Stimulated activated CD4-positive, alpha-beta T cell treated with anti-CD3 and anti-CD28 coated beads, TNF-alpha, amount 100 ng/mL, for 1 hour (primary cell): Measurements from ENCODE around the gene TMEM17.

Source experiments
- DNase-seq, 3 donors: peaks; one replicate each; pipeline ENCODE4 v3.0.0-alpha.2; 2020; ENCODE audit warnings: low read depth in 3 of 3, low spot score in 1 of 3

Gene TMEM17

DNA sequence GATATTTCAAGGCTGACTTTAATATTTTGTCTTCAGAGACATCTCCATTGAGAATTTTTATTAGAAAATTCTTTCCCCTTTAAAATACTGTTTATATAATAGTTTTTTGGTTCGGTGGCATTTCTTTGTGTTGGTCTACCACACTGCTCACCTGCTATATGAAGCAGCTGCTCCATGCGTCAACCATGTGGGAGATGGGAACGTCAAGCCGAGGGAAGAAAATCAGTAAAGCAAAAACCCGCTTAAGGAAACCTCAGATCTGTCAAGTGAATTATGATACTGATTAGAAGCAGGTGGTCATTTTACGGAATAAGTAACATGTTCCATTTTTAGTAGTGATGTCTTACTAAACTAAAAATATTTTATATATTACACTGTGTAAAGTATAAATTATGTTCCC lies 5.6 kb upstream of the TMEM17 start:
- DNase-seq, result no peak

DNA sequence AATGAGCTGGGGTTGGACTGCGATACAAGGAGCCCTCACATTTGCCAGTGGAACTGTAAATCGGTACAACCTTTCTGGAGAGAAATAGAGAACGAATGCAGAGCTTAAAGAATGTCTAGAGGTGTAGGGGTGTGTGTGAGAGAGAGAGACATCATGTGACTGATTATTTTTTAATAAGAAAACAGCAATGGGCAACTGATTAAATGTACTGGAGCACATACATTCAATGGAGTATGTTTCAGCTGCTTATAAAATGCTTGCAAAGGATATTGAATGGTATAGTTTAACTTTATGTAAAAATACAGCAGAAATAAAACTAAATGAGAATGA lies 391 bp upstream of the TMEM17 start:
- DNase-seq, result no peak

DNA sequence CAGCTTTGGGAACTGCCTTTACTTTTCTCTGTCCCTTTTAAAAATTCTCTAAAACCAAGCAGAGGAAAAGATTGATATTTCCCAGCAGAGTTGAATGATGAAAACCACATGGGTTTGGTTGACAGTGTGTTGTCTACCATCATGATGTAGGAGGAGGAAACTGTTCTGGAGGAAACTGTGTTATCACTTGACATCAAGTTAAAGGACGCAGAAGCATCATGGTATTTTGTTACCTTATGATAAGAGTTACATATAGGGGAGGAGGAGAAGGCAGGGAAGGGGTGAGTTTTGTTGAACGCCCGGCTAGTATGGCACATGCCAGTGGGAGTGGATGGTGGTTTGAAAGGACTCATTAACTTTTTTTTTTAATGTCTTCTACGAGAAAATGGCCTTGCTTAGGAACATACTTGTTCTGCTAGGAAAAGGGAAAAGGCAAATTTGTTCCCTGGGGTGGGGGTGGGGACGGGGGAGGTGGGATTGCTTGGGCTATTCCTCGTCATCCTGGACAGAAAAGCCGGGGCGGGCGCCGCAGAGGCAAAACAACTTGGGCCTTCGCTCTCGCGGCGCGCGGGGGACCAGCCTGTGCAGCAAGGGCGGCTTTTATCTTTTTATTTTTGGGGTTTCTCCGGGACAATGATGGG lies 766 bp downstream of the TMEM17 start:
- DNase-seq, result no peak

DNA sequence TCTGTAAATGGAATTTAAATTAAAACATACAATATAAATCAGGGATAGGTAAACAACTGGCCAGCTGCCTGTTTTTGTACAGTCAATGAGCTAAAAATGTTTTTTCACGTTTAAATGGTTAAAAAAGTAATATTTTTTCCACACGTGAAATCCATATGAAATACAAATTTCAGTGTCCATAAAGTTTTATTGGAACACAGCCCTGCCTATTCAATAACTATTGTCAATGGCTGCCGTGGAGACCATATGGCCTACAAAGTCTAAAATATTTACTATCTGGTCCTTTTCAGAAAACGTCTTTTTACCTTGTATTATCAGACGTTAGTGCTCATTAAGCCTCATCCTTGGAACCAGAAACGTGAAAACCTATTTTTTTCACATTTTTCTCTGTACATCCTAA lies 1.3 kb downstream of the TMEM17 start:
- no peak for DNase-seq

DNA sequence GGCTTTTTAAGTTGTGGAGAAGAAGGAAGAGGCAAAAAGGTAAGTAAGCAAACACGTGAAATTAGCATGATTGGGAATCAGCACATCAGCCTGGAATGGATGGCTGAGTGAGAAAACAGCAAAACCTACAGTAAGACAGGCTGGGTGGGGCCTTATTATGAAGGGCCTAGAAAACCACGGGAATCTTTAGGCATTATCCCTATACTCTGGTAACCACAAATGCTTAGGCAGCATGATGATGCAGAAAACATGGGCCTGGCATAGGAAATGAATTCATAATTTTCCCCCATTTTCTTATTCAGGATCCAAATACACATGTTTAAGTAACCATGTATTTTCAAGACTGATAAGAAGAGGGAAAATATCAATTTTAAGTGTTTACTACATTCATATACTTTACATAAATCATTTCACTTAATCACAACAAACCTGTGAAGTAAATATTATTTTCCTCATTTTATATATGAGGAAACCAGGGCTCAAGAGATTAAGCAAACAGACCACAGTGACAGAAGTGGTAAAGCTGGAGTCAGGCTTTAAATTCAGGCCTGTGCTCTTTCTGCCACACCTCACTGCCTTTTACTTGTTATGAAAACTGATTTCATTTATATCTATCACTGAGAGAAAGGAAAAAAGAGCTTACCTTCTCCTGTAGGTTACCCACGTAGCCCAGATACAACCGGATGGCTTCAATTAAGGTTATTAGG lies 4.0 kb downstream of the TMEM17 start:
- DNase-seq, result no peak

DNA sequence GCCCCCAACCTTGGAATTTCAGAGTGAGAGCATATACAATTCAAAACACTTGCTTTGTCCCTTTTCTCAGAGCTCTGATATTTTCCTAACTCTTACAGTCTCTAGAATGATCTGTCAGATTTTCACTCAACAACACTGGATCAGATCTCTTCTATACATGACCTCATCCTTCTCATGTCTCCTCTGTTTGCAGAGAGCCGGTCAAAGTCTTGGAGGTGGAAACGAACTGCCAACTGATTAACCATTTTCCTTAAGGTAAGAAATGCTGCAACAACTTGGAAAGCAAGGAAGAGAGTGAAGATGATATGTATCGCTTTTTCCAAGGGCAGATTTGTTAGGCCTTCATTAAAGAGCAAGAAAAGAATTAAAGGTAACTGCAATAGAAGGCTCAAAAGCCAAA lies 4.9 kb downstream of the TMEM17 start:
- DNase-seq, result no peak

DNA sequence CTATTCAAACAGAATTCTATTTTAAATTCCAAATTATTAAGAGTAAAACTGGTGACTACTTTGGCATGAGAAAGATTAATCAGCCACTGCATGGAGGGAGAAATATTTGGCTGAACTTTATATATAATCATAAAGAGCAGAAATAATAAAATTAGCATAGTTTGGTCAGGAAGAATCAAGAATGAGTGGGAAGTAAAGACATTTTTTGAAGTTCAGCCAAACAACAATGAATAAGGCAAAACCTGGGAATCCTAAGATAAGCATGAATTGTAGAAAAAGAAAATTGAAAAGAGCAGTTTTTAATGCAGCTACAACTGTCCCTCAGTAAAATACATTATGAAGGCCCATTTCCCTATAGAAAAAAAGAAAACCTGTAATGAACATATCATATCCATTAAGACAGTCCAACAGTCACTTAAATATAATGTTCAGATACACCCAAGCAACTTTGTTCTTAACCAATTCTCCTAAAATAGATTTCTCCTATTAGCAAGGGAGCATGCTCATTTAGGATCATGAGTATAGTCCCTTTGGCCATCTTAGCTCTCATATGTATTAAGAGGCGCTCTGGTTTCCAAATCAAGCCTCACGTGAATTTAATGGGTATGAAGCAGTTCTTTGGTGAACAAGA lies 6.5 kb downstream of the TMEM17 start:
- DNase-seq, result no peak

DNA sequence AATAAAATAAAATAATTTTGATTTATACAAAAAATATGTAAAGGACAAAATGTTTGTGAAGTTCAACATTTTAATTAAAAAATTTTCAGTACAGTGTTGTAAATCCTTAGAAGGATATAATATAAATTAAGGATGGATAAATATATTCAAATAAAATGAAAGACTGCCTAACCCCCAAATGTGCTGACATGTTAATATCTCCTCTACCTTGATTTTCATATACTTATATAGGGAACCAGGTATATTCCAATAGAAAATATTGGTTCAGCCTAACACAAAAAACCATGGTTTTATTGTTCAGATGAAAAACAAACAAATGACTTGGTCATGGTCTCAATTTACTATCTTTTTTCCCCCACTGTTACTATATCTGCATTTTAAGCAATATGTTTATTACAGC lies 7.3 kb downstream of the TMEM17 start:
- DNase-seq, result no peak

DNA sequence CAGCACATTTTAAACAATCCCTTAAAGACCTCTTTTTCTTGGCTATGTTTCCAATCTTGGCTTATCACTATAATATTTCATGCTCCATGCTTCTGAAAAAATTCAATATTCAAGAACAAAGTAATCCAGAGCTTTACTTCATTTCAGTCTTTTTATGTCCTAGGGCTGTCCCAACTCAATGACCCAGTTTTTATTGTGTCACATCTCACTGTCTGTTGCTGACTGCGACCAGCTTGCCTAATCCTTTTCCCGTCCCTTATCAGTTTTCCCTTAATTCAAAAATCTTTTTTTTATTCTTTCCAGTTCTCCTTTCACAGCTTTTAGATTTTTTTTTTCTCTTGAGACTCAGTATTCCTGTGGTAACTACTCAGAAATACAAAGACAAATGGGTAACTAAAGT lies 10.2 kb downstream of the TMEM17 start:
- no peak for DNase-seq

DNA sequence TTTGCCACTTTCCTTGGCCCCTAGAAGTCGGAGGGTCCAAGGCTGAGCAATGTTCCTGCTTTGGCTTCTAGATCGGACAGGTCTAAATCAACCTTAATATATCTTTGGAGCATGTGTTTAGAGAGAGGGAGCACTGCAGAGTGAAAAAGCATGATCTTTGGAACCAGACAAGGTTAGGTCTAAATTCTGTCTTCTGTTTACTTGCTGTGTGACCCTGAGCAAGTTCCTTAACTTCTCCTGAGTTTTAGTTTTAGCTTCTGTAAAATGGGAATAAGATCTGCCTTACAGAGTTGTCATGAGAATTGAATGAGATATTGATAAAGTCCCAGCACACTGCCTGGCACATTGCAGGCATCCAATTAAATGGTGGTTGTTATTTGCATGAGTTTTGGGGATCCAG lies 13.9 kb downstream of the TMEM17 start:
- DNase-seq, result no peak

DNA sequence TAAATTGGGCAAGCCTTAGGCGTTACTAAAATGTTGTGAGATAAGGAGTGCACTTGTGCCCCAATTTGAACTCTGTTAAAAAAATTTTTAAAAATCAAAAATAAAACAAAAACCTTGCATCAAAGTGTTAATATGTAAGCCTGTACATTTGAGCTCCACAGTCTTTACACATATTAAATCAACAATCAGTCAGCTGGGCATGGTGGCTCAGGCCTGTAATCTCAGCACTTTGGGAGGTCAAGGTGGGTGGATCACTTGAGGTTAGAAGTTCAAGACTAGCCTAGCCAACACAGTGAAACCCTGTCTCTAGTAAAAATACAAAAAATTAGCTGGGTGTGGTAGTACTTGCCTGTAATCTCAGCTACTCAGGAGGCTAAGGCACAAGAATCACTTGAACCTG lies 16.3 kb downstream of the TMEM17 start:
- DNase-seq, result no peak

DNA sequence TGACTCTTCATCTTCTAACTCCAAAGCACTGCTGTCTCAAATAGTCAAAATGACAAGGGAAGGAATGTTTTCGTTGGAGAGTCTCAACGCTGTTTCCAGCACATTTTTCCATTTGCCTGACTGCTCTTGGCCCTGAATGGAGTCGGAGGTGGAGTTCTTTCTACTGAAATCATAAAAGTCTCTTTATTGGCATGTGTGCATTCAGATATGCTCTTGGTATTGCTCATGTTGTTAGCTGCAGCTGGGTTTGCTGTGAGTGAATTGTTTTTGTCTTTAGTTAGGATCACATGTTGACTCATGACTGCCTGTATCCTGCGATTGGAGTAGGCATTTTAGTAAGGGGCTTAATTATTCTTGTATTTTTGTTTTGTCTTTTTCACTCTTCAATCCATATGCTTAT lies 16.8 kb downstream of the TMEM17 start:
- no peak for DNase-seq

DNA sequence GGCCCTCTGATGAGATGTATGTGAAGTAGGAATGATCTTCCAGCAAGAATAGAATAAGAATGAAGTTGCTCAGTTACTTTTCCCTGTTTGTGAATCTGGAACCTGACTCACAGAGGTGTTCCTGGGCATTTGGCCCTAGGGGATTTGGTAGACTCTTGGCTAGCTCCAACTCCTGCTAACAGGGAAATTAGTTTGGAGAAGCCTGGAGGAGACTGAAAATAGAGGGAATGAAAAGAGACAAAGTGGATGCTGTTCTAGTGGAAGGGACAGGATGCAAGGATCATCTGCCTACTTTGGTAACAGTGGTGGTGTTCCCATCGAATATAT lies 19.6 kb downstream of the TMEM17 start:
- DNase-seq, result no peak

DNA sequence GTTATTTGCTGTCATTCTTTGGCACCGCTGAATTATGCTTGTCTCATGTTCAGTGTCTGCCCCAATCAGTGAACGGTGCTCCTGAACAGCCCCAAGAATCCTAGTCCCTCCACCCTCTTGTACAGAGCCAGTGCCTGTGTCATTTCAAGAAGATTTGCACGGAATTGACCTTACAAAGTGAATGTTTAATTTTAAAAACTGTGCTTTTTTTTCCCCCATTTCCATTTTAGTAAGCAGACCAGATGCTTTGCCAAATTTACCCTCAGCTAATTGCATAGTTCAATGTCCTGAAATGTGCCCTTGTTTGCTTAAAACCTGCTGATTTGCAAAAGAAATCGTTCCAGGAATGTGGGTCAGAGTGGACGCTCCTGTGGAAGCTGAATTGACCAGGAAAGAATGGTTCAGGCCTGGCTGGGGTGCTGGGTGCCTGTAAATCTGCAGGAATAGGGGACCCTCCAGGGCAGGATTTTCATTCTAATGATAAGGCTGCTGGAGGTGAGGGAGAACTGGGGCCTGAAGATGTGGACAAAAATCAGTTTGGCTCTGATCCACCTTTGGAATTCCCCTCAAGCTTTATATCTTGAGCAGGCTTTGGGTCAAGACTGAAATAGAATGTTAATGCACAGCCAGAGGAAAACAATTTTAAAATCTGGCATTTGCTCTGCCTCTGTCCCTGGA lies 20.1 kb downstream of the TMEM17 start:
- DNase-seq, result no peak

DNA sequence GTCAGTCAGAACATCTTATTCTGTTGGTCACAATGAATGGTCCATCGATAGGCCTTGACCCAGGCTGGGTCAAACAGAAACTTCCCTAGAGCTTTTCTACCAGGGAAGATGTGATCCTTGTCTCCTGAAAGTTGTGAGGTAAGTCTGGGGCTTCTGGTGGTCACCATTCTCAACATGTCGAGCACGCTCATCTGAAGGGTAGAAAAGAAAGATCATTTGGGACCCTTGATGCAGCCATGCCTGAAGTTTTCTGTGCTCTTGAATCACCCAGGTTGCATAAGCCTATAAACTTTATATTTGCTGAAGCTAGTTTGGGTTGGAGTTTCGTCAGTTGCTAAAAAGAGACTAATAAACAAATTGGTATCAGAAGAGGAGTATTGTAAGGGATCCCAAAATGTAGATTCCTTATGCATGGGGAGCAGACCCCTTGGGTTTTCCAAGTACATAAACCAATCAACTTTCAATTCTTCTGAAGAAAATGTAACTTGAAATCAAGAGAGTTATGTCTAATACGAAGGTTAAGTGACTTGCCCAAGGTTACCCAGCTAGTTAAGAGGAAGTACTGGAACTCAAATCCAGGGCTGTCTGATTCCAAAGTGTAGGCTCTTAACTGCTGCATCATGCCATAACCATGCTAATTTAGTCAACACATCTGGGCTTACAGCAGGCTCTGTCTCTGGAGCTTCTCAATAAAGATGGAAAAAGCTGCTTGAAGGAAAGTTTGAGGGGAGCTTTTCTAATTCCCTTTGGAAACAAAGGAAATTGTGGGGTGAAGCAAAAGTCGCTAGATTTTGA lies 23.2 kb downstream of the TMEM17 start:
- DNase-seq, result no peak

DNA sequence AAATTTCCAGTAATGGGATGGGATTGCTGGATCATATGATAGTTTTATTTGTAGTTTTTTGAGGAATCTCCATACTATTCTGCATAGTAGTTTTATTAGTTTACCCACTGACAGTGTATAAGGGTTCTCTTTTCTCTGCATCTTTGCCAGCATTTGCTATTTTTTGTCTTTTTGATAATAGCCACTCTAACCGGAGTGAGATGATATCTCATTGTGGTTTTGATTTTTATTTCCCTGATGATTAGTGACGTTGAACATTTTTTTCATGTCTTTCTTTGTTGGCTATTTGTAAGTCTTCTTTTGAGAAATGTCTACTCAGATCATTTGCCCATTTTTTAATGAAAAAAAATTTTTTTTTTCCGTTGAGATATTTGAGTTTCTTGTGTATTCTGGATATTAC lies 26.1 kb downstream of the TMEM17 start:
- DNase-seq, result no peak

DNA sequence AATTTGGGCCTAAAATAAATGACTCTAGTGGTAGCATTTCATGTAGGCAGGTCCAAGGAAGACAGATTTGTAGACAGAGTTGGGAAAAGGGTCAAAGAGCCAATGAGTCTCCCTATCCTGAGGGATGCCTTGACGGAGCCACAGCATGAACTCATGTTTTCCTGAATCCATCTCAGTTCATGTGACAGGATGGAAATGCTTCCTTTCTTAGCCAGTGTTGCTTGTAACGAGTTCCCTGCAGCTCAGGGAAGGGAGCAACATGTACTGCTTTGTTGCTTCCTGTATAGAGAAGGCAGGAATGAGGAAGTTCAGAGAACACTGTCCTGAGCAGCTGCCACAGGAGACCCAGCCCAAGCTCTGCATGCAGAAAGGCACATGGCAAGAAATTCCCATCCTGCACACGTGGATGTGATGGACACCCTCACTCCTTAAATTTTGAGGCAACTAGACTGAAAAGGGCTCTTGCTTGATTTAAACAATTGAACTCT lies 27.9 kb downstream of the TMEM17 start:
- no peak for DNase-seq

DNA sequence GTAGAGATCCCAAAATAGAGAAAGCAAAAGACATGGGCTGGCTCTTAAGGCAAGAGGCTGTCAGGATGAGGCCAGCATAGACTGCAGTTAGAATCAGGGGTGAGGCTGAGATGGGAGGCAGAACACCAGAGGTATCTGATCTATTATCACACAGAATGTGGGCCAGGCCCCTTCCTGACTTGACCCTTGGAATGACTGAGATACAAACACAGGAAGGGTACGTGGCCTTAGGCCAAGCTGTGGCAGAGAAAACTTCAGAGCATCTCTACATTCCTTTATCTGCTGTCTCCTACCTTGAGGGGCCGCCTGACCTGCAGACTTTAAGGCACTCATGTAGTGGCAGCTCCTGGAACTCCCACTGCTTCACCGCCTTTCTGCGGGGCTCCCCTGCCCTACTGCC lies 28.4 kb downstream of the TMEM17 start:
- no peak for DNase-seq

DNA sequence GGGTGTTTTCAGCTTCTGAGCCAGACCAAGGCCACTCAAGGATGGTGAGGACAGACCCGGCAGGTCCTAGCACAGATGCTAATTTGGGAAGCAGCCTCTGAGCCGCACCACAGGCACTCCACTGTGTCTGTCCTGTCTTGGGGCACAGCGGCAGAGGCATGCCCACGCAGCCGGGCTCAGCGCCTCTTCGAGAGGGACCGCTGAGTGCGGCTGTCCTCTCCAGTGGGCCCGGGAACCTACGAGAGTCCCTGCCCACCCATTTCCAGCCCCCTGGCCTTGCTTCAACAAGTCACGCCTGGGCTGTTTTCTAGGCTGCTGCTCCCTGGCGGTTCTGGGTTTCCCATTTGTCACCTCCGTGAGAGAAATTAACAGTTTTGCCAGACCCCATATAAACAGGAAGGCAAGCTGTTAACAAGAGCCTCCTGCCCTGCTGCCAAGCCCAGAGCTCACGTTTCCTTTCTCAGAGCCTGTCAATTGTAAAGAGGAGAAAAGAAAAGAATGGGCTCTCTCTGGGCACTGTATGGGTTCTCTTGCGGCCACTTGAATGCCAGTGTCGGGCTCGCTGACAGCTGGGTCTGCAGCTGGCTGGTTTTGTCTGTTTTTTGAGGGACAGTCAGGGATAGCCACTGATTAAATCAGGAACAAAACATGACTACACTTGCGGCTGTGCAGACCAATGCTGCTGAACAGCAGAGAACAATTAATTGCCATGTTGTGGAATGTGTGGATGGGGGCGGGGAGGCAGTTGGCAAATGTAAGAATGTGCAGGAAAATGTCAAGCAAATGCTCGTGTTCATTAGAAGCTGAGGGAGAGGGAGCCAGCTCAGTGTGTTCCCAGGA lies 30.6 kb downstream of the TMEM17 start:
- DNase-seq, result no peak

DNA sequence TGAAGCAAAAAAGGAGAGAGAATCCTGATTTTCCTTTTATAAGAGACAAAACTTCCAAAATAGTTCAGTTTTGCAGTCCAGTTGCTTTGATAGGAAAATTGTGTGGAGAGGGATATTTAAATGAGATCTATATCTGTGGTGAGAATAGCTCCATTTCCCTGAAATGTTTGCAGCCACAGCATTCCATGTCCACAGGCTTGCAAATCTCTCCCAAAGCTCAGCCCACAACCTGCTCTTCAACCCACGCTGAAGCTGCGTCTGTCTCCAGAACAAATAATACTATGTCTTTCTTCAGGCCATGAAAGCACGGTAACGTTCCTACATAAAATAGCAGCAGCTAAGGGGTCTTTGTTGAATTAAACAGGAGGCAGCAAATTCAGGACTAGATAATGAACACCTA lies 31.8 kb downstream of the TMEM17 start:
- no peak for DNase-seq
